PFSK-1 (cell line): ENCODE results near the gene USP1.

Source experiments
- FOXP2 ChIP-seq: optimal IDR thresholded peaks from 2 replicates; pipeline ENCODE3; 2011; ENCODE audit warnings: borderline replicate concordance, control low read depth, inconsistent platforms; ENCODE audit not compliant: insufficient read depth; ENCODE audit errors: extremely low read length, extremely low read depth
- POLR2AphosphoS5 ChIP-seq: IDR thresholded peaks from 2 replicates; pipeline ENCODE4 v1.6.1; 2012; ENCODE audit warnings: low read depth, mild to moderate bottlenecking, control low read depth, low read length, moderate library complexity
- SIN3A ChIP-seq: IDR thresholded peaks from 2 replicates; pipeline ENCODE4 v1.6.1; 2012; ENCODE audit warnings: mild to moderate bottlenecking, low read length, moderate library complexity, borderline replicate concordance; ENCODE audit not compliant: insufficient read depth
- TAF1 ChIP-seq: IDR thresholded peaks from 2 replicates; pipeline ENCODE4 v1.6.1; 2012; ENCODE audit warnings: low read length, control low read depth, borderline replicate concordance; ENCODE audit not compliant: insufficient read depth
- TF ChIP-seq, protein P1 (sequence below), 2 experiments: IDR thresholded peaks; 2 replicates each; pipeline versions ENCODE4 v1.6.1 to v1.8.0; 2011 to 2012; ENCODE audit warnings: low read depth in 2 of 2, low read length in 2 of 2, control low read depth in 1 of 2, inconsistent platforms in 1 of 2, mild to moderate bottlenecking in 1 of 2, moderate library complexity in 1 of 2; ENCODE audit not compliant: insufficient read depth in 1 of 2

The USP1 gene

DNA sequence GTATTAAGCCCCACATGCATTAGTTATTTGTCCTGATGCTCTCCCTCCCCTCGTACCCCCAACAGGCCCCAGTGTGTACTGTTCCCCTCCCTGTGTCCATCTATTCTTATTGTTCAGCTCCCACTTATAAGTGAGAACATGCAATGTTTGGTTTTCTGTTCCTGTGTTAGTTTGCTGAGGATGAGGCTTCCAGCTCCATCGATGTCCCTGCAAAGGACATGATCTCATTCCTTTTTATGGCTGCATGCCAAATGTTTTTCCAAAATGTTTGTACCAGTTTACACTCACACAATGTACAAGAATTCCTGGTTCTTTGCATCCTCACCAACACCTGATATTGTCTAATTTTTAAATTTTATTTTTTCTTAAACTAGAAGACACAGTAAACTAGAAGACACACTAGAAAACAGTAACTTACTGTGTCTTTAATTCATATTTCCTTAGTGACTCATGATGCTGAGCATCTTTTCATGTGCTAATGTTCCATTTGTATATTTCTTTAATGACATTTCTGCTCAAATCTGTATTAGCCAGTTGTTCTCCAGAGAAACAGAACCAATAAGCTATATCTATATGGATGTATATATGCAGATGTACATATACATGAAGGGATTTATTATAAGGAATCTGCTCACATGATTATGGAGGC lies 19.4 kb upstream of the USP1 start:
- TF ChIP-seq SIN3A (no peak), TAF1 (no peak), POLR2AphosphoS5 (no peak)

DNA sequence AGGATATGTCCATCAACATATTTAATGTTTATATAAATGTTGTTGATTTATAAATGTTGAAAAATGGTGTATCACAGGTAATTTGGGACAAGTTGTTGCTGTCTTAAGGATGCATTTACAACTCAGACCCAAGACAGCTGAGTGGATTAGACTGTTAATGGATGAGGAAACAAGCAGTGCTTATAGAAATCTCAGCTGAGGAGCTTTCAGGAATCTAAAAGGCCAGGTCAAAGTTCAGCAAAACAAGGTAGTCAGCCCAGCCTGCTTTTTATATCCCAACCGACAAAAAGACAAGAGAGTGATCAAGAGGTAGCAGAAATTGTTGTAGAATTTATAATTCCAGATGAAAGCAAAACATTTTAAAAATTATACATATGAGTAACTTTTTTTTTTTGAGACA lies 16.6 kb upstream of the USP1 start:
- TF ChIP-seq FOXP2 (no peak), POLR2AphosphoS5 (no peak), SIN3A (no peak), TAF1 (no peak)
- TF ChIP-seq, protein P1, sequence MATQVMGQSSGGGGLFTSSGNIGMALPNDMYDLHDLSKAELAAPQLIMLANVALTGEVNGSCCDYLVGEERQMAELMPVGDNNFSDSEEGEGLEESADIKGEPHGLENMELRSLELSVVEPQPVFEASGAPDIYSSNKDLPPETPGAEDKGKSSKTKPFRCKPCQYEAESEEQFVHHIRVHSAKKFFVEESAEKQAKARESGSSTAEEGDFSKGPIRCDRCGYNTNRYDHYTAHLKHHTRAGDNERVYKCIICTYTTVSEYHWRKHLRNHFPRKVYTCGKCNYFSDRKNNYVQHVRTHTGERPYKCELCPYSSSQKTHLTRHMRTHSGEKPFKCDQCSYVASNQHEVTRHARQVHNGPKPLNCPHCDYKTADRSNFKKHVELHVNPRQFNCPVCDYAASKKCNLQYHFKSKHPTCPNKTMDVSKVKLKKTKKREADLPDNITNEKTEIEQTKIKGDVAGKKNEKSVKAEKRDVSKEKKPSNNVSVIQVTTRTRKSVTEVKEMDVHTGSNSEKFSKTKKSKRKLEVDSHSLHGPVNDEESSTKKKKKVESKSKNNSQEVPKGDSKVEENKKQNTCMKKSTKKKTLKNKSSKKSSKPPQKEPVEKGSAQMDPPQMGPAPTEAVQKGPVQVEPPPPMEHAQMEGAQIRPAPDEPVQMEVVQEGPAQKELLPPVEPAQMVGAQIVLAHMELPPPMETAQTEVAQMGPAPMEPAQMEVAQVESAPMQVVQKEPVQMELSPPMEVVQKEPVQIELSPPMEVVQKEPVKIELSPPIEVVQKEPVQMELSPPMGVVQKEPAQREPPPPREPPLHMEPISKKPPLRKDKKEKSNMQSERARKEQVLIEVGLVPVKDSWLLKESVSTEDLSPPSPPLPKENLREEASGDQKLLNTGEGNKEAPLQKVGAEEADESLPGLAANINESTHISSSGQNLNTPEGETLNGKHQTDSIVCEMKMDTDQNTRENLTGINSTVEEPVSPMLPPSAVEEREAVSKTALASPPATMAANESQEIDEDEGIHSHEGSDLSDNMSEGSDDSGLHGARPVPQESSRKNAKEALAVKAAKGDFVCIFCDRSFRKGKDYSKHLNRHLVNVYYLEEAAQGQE (IDR thresholded peaks at IDR 0.05; ENCODE audit: insufficient read depth in 1 of 2, low read depth in 2 of 2, low read length in 2 of 2), result no peak

- TF ChIP-seq TAF1 (no peak), SIN3A (no peak), POLR2AphosphoS5 (no peak), FOXP2 (no peak)
- TF ChIP-seq, protein P1 (IDR thresholded peaks at IDR 0.05; ENCODE audit: insufficient read depth in 1 of 2, low read depth in 2 of 2, low read length in 2 of 2), result no peak
Measured at GRCh38 chr1:62423580-62424242, 13.1 kb upstream of the USP1 start.

DNA sequence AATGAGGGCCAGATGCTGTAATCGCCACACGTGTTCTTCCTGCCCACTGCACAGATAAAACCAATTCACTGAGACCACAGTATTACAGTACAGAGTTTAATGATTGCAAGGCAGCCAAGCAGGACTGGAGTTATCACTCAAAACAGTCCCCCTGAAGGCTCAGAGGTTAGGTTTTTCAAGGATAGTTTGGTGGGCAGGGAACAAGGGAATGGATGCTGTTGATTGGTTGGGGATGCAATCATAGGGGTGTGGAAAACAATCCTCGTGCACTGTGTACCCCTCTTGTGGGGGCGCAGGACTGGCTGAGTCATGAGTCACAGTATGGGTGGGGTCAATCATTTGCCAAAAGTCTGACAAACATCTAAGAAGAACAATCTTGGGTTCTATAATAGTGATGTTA lies 12.4 kb upstream of the USP1 start:
- TF ChIP-seq POLR2AphosphoS5, result no peak
- no peak for TF ChIP-seq TAF1
- no peak for TF ChIP-seq FOXP2
- TF ChIP-seq SIN3A, result no peak
- TF ChIP-seq, protein P1 (IDR thresholded peaks at IDR 0.05; ENCODE audit: insufficient read depth in 1 of 2, low read depth in 2 of 2, low read length in 2 of 2), result no peak

GRCh38 chr1:62425041-62425440 lies 11.8 kb upstream of the USP1 start:
- TF ChIP-seq SIN3A, result no peak
- TF ChIP-seq POLR2AphosphoS5, result no peak
- TF ChIP-seq, protein P1 (IDR thresholded peaks at IDR 0.05; ENCODE audit: insufficient read depth in 1 of 2, low read depth in 2 of 2, low read length in 2 of 2), result no peak
- no peak for TF ChIP-seq TAF1
- TF ChIP-seq FOXP2, result no peak
